Forelimb muscle (tissue), 1 donor: Measurements from ENCODE around the gene LPGAT1. TPM values are rescaled to one million over a fixed set of nuclear protein-coding genes. Genes with fewer than 3 reads are reported as not detected.
"Not testable (repeated sequence)": the region's sequence is repeated elsewhere in the genome, so short reads cannot be mapped to it uniquely, and the experiment has no call there.

ENCODE experiments used
- DNase-seq: peaks from one replicate; pipeline ENCODE4 v3.0.0-alpha.2; 2013; ENCODE audit warnings: low read depth
- polyA plus RNA-seq: library from polyadenylated mRNA; unstranded; fragments of 120-200 nt; gene quantifications from one replicate; pipeline ENCODE4 v1.2.1, GENCODE V29; 2013; ENCODE audit not compliant: insufficient read length

LPGAT1 gene
- polyA plus RNA-seq, 1 donor: 16.3 TPM

DNA sequence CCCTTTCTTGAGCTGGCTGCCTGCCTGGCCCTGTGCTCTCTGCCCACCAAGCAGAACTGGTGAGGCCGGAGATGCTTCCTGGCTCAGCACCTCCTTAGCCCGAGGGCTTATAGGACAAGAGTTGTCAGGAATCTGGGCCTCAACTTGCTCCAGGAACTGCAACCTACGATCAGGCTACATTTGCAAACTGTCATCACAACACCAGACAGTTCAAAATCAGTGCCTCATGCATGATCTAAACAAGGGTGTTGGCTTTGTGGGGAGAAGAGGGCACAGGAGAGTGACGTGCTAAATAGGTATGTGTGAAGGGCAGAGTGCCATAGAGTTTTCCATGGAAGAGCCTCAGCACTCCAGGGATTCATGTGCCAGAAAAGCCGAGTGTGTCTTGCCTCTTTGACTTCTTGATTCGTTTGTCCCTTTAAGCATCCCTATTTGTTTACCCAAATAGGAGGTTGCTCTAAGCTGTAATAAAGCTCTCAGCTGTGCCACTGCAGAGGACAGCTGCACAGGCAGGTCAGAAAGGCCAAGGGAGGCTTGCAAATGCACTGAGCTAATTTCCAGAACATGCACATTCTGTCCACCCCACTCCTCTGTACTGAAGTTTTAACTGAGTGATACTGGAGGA lies 125.0 kb downstream of the LPGAT1 start:
- DNase-seq: no peak

DNA sequence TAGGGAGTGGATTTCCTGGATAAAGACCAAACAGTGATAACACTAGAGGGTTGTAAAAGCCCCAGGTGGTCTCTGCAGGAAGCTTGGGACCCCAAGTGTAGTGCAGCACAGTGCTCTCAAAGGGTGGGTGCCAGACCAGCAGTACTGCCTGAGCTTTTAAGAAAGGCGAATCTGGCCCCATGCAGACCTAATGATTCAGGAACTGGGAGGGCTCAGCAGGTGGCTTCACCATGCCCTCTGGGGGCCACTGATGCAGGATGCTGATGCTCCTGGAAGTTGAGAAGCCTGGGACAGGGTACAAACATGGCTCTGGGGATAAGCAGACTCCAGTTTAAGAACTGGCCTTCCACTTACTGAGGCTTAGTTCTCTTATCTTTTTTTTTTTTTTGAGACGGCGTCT lies 126.0 kb downstream of the LPGAT1 start:
- no peak for DNase-seq

DNA sequence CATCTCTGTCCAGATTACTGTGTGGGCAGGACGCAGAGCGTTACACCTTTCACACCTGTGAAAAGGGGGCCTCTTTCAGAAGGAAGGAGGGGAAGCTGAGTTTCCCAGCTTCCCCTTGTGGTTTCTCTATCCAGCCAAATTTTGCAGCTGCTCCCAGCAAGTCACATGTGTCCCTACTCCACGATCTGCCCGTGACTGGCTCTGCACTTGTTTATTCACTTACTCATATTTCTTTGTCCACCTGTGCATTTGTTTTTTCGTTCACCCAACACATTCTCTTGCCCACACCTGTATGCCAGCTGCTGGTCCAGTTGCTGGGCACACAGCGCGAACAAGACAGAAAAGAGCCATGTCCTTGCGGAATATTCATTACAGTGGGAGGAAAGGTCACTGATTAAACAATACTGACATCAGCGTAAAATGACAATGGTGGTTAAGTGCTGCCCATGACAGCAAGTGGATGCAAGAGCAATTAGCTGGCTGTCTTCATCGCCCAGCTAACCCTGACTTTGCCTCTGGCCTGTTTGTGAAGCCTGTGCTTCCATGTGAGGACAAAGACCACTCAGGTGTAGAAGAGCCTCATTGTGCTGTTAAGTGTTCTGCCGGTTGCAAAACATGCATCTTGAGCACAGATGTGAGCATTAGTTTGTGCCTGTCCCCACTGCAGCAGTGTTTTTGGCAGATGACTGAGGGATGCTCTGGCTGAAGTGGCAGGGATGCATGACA lies 126.6 kb downstream of the LPGAT1 start:
- DNase-seq: no peak

DNA sequence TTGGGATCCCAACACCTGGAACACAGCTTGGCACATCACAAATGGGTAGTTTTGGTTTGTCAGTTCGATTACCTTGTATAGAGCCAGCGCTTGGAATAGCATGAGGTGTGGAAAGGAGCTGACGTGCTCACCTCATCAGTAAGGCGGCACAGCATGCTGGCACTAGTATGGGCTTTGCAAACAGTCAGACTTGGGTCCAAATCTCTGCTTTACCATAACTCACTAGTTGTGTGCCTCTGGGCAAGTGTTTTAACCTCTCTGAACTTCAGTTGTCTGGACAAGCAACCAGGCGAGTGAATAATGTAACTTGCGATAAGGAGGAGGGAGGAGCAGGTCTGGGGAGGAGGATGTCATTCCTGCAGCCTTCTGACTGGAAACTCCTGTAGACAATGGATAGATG lies 128.8 kb downstream of the LPGAT1 start:
- DNase-seq: no peak

DNA sequence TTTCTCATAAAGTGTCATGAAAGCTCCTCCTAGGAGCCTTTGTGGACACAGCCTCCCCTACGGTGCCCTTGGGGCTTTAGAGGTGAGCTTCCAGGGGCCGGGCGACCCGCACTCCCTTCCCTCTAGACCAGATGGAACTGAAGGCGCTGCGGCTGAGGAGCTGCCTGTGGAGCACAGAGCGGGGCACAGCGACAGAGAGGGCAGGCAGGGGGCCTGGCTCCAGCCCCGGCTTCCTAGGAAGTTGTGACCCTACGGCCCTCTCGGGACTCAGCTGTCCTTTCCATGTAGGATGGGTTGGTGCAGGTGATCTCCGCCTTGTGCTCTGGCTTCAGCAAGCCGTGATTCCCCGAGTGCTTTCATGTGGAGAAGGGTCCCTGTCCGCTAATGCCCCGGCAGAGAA lies 131.5 kb downstream of the LPGAT1 start:
- DNase-seq: no peak

DNA sequence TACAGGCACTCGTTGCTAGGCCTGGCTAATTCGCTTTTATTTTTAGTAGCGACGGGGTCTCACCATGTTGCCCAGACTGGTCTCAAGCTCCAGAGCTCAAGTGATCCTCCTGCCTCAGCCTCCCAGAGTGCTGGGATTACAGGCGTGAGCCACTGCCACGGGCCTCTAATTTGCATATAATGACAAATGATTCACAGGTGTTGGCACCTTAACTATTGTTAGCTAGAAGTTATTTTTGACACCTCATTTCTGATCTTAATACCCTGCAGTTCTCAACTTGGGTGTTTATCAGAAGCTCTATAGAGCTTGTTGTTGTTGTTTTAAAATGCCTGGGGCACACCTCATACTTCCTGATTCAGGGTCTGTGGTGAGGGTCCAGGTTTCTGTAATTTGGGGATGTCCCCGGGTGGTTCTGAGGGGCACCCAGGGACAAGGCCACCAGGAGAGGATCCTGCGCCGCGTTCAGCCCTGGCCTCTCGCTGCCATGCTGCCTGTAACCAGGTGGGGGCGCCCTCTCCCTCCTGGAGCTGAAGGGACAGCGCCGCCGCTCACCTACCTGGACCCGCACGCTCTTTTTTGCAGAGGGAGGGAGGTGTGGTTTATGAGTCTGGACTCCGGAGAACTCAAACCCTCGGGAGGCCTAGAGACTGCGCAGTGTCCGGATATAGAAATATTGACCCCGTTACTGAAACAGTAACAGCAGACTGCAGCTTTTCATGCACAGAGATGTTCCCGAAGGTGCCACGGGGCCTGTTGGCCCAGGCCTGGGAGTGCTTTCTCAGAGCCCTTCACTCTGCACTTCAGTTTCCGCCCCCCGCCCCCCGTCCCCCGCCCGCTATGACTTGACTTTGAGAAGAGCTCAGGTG lies 132.2 kb downstream of the LPGAT1 start:
- DNase-seq: no peak

DNA sequence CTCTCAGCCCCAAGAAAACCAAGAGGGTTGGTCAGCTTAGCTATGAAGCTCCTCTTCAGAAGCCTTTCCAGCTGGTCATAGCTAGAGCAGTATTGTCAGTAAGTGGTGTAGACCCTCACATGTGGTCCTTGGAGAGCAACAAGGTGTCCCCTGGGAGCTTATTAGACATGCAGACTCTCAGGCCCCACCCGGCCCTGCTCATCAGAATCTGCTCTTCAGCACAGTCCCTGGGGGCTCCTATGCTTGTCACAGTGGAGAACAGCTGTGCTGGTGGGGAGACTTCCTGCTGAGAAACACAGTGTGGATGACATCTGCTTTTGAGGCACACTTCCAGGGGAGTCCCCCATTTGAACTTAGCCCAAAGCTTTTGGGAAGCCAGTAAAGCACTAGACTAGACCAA lies 133.2 kb downstream of the LPGAT1 start:
- no peak for DNase-seq

DNA sequence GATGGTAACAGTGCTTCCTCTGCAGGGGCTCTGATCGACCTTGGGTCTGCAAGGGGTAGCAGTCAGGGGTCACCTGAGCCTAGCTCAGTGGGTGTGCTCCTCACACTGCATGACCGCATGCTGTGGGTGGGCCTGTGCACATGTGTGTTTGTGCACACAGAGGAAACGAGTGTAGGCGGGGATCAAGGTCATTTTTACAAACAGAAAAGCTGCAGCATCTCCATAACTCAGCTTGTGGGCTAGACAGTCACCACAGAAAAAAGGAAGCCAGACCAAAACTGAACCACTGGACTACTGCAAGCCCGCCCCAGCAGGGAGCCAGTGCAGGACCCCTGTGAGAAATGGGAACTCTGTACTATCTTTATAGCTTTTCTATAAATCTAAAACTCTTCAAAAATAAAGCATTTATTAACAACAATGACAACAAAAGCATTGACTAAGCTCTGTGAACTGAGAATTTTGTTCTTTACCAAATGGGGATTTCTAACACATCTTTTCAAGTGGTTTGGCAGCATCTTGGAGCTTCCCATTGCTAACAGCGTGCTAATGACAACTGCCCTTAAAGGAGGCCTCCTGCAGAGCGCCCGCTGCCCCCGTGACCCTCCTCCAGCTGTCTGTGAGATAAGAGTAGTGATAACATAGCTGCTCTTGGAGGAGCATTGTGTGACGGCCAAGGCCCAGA lies 135.3 kb downstream of the LPGAT1 start:
- DNase-seq: no peak

DNA sequence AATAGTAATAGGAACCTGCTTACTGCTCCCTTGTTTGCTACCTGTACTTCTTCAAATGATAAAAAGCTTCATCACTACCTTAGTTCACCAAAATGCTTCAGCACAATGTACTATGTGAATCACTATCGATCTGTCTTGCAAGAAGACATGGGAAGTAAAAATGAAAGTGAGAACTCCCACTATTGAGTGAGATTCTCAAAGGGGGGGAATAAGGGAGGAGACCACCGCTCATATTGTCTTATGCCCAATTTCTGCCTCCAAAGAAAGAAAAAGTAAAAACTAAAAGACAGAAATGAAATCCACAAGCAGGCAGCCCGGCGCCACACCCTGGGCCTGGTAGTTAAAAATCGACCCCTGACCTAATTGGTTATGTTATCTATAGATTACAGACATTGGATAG lies 136.7 kb downstream of the LPGAT1 start:
- not testable (repeated sequence) for DNase-seq

Other genes with a start within 250 kb of the LPGAT1 start
- gene NEK2, start 155.1 kb downstream of the LPGAT1 start, polyA plus RNA-seq: 4.3 TPM
- 13.5 TPM for gene INTS7, start 204.8 kb upstream of the LPGAT1 start, polyA plus RNA-seq
- 7.6 TPM for gene DTL, start 205.0 kb upstream of the LPGAT1 start, polyA plus RNA-seq